Muscle of leg (tissue), 11 donors: Measurements from ENCODE around the gene COL23A1. TPM values are rescaled to one million over a fixed set of nuclear protein-coding genes. Genes with fewer than 3 reads are reported as not detected.
A peak's percentile ranks its signal among the peaks of the same experiment; 100 is the strongest.

Source experiments
- DNase-seq: peaks from one replicate; pipeline ENCODE4 v3.0.0; 2013
- H3K27ac ChIP-seq: one replicate; pipeline ENCODE4 v1.5.1; 2013; ENCODE audit warnings: mild to moderate bottlenecking, low read length, control low read depth
- H3K27me3 ChIP-seq: one replicate; pipeline ENCODE4 v1.6.1; 2013; ENCODE audit warnings: low read length; ENCODE audit not compliant: control insufficient read depth, insufficient read depth
- H3K36me3 ChIP-seq: one replicate; pipeline ENCODE4 v1.6.1; 2013; ENCODE audit warnings: low read length; ENCODE audit not compliant: control insufficient read depth, insufficient read depth
- H3K4me1 ChIP-seq: one replicate; pipeline ENCODE4 v1.6.1; 2013; ENCODE audit warnings: low read length; ENCODE audit not compliant: control insufficient read depth, insufficient read depth
- H3K4me3 ChIP-seq: one replicate; pipeline ENCODE4 v1.5.1; 2013; ENCODE audit warnings: low read length, control low read depth
- H3K9me3 ChIP-seq: replicated peaks from 2 replicates; pipeline ENCODE4 v1.6.1; 2013; ENCODE audit warnings: low read depth, low read length; ENCODE audit not compliant: control insufficient read depth
- WGBS: methylation state at CpG from one replicate; pipeline ENCODE4 v1.1.5; 2013; ENCODE audit warnings: missing lambda C conversion rate; ENCODE audit not compliant: insufficient coverage; 5-methylcytosine and 5-hydroxymethylcytosine counted together
- polyA plus RNA-seq, 8 donors: library from polyadenylated mRNA; unstranded; fragments of 120-200 nt; gene quantifications; one replicate each; pipeline versions ENCODE4 v1.2.1 to v1.2.3, GENCODE V29; 2013; ENCODE audit warnings: inconsistent platforms in 1 of 8, low replicate concordance in 1 of 8; ENCODE audit not compliant: insufficient read length in 8 of 8, insufficient read depth in 1 of 8
- total RNA-seq: library from RNA; stranded (reverse); fragments of 120-200 nt; gene quantifications from one replicate; pipeline ENCODE4 v1.2.4, GENCODE V29; 2013

COL23A1 gene
- total and polyA plus RNA-seq, 9 donors, result 1.3 to 5.1 (median 3.0) TPM

- H3K4me3 ChIP-seq, result no peak overlapping the region
- WGBS, result 100% methylated on average over 1 of the region's 3 CpGs
- peaks cover 4% of the 10 kb centered on the region for H3K9me3 ChIP-seq
- no peak for DNase-seq
- H3K4me1 ChIP-seq, result peaks cover 11% of the 10 kb centered on the region
- no peak overlapping the region for H3K27ac ChIP-seq
- H3K27me3 ChIP-seq, result peaks cover 38% of the 10 kb centered on the region
- no peaks in the 10 kb centered on the region for H3K36me3 ChIP-seq
Observed at GRCh38 chr5:178283520-178283919, 306.7 kb downstream of the COL23A1 start.

- no peaks in the 10 kb centered on the region for H3K36me3 ChIP-seq
- H3K27ac ChIP-seq, result no peak overlapping the region
- peaks cover 37% of the 10 kb centered on the region for H3K27me3 ChIP-seq
- H3K4me3 ChIP-seq, result no peak overlapping the region
- H3K4me1 ChIP-seq, result peaks cover 7% of the 10 kb centered on the region
- 62% methylated on average over 2 of the region's 4 CpGs for WGBS
- DNase-seq, result no peak
- peaks cover 4% of the 10 kb centered on the region for H3K9me3 ChIP-seq
Observed at GRCh38 chr5:178282391-178282790, 307.8 kb downstream of the COL23A1 start.

GRCh38 chr5:178281331-178281730 lies 308.9 kb downstream of the COL23A1 start:
- WGBS, result 62% methylated on average over 15 of the region's 19 CpGs
- Histone ChIP-seq H3K27me3 (peaks cover 33% of the 10 kb centered on the region), H3K36me3 (no peaks in the 10 kb centered on the region), H3K4me1 (peaks cover 7% of the 10 kb centered on the region), H3K27ac (no peak overlapping the region), H3K4me3 (no peak overlapping the region), H3K9me3 (peaks cover 4% of the 10 kb centered on the region)
- DNase-seq, result no peak

- H3K4me3 ChIP-seq, result no peak overlapping the region
- 82% methylated on average over 7 of the region's 9 CpGs for WGBS
- DNase-seq, result no peak
- H3K27ac ChIP-seq, result no peak overlapping the region
- H3K27me3 ChIP-seq, result peaks cover 40% of the 10 kb centered on the region
- H3K4me1 ChIP-seq, result peaks cover 7% of the 10 kb centered on the region
- H3K36me3 ChIP-seq, result no peaks in the 10 kb centered on the region
- peaks cover 7% of the 10 kb centered on the region for H3K9me3 ChIP-seq
Observed at GRCh38 chr5:178280631-178281030, 309.6 kb downstream of the COL23A1 start.

GRCh38 chr5:178279723-178280438 lies 310.3 kb downstream of the COL23A1 start:
- H3K9me3 ChIP-seq, result peaks cover 10% of the 10 kb centered on the region
- DNase-seq, result peak; percentile 83
- no peaks in the 10 kb centered on the region for H3K36me3 ChIP-seq
- H3K27ac ChIP-seq, result no peak overlapping the region
- no peak overlapping the region for H3K4me3 ChIP-seq
- 15% methylated on average over 30 of the region's 33 CpGs for WGBS
- peaks cover 13% of the 10 kb centered on the region for H3K4me1 ChIP-seq
- H3K27me3 ChIP-seq, result peaks cover 43% of the 10 kb centered on the region

GRCh38 chr5:178279026-178279722 lies 311.0 kb downstream of the COL23A1 start:
- H3K4me1 ChIP-seq, result peaks cover 20% of the 10 kb centered on the region
- H3K36me3 ChIP-seq, result no peaks in the 10 kb centered on the region
- H3K9me3 ChIP-seq, result peaks cover 10% of the 10 kb centered on the region
- 82% methylated on average over 12 of the region's 14 CpGs for WGBS
- no peak overlapping the region for H3K27ac ChIP-seq
- DNase-seq, result no peak
- no peak overlapping the region for H3K4me3 ChIP-seq
- H3K27me3 ChIP-seq, result peaks cover 44% of the 10 kb centered on the region

- no peak overlapping the region for H3K27ac ChIP-seq
- peaks cover 46% of the 10 kb centered on the region for H3K27me3 ChIP-seq
Observed at GRCh38 chr5:178278358-178279023, 311.7 kb downstream of the COL23A1 start.

GRCh38 chr5:178277866-178278265 lies 312.3 kb downstream of the COL23A1 start:
- H3K27ac ChIP-seq, result no peak overlapping the region
- no peak overlapping the region for H3K4me3 ChIP-seq
- 51% methylated on average over 10 of the region's 12 CpGs for WGBS
- H3K9me3 ChIP-seq, result peaks cover 6% of the 10 kb centered on the region
- peaks cover 25% of the 10 kb centered on the region for H3K4me1 ChIP-seq
- H3K36me3 ChIP-seq, result no peaks in the 10 kb centered on the region
- no peak for DNase-seq
- peaks cover 46% of the 10 kb centered on the region for H3K27me3 ChIP-seq

More at GRCh38 chr5:178278358-178279023, 311.7 kb downstream of the COL23A1 start:
- Histone ChIP-seq H3K36me3 (no peaks in the 10 kb centered on the region), H3K4me1 (peaks cover 25% of the 10 kb centered on the region), H3K9me3 (peaks cover 6% of the 10 kb centered on the region), H3K4me3 (no peak overlapping the region)
- DNase-seq, result no peak
- 57% methylated on average over 14 of the region's 18 CpGs for WGBS

- 30% methylated on average over 2 of the region's 9 CpGs for WGBS
- no peak for DNase-seq
- peaks cover 6% of the 10 kb centered on the region for H3K9me3 ChIP-seq
- no peak overlapping the region for H3K4me3 ChIP-seq
- no peak overlapping the region for H3K27ac ChIP-seq
- no peaks in the 10 kb centered on the region for H3K36me3 ChIP-seq
- peaks cover 46% of the 10 kb centered on the region for H3K27me3 ChIP-seq
- peaks cover 25% of the 10 kb centered on the region for H3K4me1 ChIP-seq
Observed at GRCh38 chr5:178277346-178277745, 312.8 kb downstream of the COL23A1 start.
